Measurements from ENCODE around the gene SLC16A11.
A peak's percentile ranks its signal among the peaks of the same experiment; 100 is the strongest.
"Not testable (repeated sequence)": the region's sequence is repeated elsewhere in the genome, so short reads cannot be mapped to it uniquely, and the experiment has no call there.

Gene SLC16A11

GRCh38 chr17:7005716-7006115, 38.2 kb downstream of the SLC16A11 start:
- FAIRE-seq = no peak

- peak; percentile 72 for FAIRE-seq
These were observed 39.3 kb downstream of the SLC16A11 start for GRCh38 chr17:7004398-7005253.

- FAIRE-seq = no peak
These were observed 40.1 kb downstream of the SLC16A11 start for GRCh38 chr17:7003745-7004144.

- FAIRE-seq = no peak
These were observed 41.4 kb downstream of the SLC16A11 start for GRCh38 chr17:7002288-7003047.

GRCh38 chr17:7001318-7001961, 42.5 kb downstream of the SLC16A11 start:
- no peak for FAIRE-seq

GRCh38 chr17:6998855-6999508, 44.9 kb downstream of the SLC16A11 start:
- no peak for FAIRE-seq

- FAIRE-seq = no peak
These were observed 46.7 kb downstream of the SLC16A11 start for GRCh38 chr17:6997171-6997570.

GRCh38 chr17:6996256-6997011, 47.5 kb downstream of the SLC16A11 start:
- FAIRE-seq = no peak

GRCh38 chr17:6995500-6996255, 48.2 kb downstream of the SLC16A11 start, which contains the start of gene ALOX12:
Gene ALOX12, plus strand, starts transcription at chr17:6996049. Its CDS starts 69 bp downstream, at chr17:6996118.
- FAIRE-seq = no peak

GRCh38 chr17:6994666-6995256, 49.1 kb downstream of the SLC16A11 start:
- no peak for FAIRE-seq

- no peak for FAIRE-seq
These were observed 49.7 kb downstream of the SLC16A11 start for GRCh38 chr17:6994118-6994598.

- FAIRE-seq = not testable (repeated sequence)
These were observed 50.3 kb downstream of the SLC16A11 start for GRCh38 chr17:6993613-6994056.
